Lower leg skin (tissue), 3 donors: ENCODE results near the gene ZNF273.
"Not testable (repeated sequence)": the region's sequence is repeated elsewhere in the genome, so short reads cannot be mapped to it uniquely, and the experiment has no call there.

ENCODE experiments used
- POLR2A ChIP-seq, 2 donors: fragments of 450-650 bp; IDR thresholded peaks; one replicate each; pipeline ENCODE4 v1.6.1; 2016 to 2017; ENCODE audit warnings: antibody characterized with exemption in 2 of 2, mild to moderate bottlenecking in 1 of 2, moderate library complexity in 1 of 2
- TF ChIP-seq, protein P1 (sequence below), 3 donors: fragments of 450-650 bp; IDR thresholded peaks; one replicate each; pipeline ENCODE4 v1.5.1; 2016; ENCODE audit warnings: antibody characterized with exemption in 3 of 3, mild to moderate bottlenecking in 3 of 3, moderate library complexity in 2 of 3

DNA sequence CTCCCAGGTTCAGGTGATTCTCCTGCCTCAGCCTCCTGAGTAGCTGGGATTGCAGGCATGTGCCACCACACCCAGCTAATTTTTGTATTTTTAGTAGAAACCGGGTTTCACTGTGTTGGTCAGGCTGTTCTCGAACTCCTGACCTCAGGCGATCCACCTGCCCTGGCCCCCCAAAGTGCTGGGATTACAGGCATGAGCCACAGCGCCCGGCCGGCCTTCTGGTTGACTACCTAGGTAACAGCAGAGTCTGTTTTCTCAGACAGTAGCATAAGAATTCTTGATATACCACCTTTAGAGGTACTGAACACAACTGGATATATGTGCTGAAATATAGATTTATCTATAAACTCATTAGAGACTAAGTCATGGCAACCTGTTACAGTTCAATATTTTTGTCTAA, 36.9 kb downstream of the ZNF273 start:
- TF ChIP-seq, protein P1, sequence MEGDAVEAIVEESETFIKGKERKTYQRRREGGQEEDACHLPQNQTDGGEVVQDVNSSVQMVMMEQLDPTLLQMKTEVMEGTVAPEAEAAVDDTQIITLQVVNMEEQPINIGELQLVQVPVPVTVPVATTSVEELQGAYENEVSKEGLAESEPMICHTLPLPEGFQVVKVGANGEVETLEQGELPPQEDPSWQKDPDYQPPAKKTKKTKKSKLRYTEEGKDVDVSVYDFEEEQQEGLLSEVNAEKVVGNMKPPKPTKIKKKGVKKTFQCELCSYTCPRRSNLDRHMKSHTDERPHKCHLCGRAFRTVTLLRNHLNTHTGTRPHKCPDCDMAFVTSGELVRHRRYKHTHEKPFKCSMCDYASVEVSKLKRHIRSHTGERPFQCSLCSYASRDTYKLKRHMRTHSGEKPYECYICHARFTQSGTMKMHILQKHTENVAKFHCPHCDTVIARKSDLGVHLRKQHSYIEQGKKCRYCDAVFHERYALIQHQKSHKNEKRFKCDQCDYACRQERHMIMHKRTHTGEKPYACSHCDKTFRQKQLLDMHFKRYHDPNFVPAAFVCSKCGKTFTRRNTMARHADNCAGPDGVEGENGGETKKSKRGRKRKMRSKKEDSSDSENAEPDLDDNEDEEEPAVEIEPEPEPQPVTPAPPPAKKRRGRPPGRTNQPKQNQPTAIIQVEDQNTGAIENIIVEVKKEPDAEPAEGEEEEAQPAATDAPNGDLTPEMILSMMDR (IDR thresholded peaks at IDR 0.05): not testable (repeated sequence)
- not testable (repeated sequence) for TF ChIP-seq POLR2A (IDR thresholded peaks at IDR 0.05)
